ENCODE measurements around the gene PIGB.
"Not testable (repeated sequence)": the region's sequence is repeated elsewhere in the genome, so short reads cannot be mapped to it uniquely, and the experiment has no call there.

Gene PIGB

DNA sequence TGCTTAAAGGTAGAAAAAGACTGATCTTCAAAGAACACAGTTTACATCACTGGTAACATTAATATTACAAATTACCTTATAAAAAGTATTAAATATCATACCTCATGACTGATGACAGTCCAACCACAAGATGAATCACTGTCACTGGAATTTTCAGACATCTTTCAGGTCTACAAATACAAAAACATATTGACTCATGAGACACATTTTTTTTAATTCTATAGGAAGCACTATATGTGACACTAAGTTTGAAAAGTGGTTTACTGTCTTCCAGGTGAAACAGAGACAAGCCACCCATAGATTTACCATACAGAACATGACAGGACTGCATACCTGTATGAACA, 70.2 kb downstream of the PIGB start:
- Mint-ChIP-seq H3K27me3 (no peaks in the 10 kb centered on the region), H3K4me3 (no peak overlapping the region), H3K9me3 (no peaks in the 10 kb centered on the region), H3K4me1 (no peaks in the 10 kb centered on the region), H3K27ac (no peak overlapping the region), H3K36me3 (peaks cover 20% of the 10 kb centered on the region)
- no peak for ATAC-seq

DNA sequence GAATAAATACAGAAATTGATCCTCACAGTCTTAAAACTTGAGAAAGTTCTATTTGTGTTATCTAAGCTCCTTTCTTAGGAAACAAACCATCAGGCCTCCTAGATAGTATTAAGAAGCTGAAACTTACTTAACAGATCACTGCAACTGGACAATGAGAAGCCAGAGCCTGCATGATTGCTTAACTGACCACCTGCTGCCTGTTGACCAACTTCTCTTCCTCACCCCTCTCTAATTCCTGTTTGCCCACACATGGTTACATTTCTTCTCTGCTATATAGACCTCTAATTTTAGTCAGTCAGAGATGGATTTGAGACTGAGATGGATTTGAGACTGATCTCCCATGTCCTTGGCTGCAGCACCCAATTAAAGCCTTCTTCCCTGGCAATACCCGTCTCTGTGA, 75.7 kb downstream of the PIGB start:
- Mint-ChIP-seq H3K36me3 (peaks cover 40% of the 10 kb centered on the region), H3K9me3 (no peaks in the 10 kb centered on the region), H3K27me3 (no peaks in the 10 kb centered on the region), H3K27ac (no peak overlapping the region), H3K4me3 (no peak overlapping the region), H3K4me1 (peaks cover 11% of the 10 kb centered on the region)
- no peak for ATAC-seq

DNA sequence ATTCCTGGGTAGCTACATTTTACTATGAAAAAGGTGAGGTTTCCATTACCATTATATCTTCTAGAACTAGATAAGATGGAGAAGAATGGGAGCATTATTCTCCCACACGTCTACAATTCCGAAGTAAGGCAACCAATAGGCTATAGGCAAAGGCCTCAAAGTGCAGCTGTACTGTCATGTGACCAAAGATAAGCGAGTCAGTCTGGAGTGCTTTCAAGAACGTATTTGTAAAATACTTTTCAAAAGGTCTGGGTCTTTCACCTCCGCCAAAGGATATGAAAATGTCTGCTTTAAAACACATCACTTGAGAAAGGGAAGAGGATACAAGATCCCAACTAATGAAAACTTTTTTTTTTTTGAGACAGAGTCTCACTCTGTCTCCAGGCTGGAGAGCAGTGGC, 79.2 kb downstream of the PIGB start:
- no peaks in the 10 kb centered on the region for H3K9me3 Mint-ChIP-seq

DNA sequence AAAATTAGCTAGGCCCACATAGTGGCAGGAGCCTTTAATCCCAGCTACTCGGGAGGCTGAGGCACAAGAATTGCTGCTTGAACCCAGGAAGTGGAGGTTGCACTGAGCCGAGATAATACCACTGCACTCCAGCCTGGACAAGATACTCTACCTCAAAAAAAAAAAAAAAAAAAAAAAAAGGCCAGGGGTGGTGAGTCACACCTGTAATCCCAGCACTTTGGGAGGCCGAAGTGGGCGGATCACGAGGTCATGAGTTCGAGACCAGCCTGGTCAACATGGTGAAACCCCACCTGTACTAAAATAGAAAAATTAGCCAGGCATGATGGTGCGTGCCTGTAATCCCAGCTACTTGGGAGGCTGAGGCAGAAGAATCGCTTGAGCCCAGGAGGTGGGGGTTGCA, 81.0 kb downstream of the PIGB start:
- ATAC-seq, H3K27ac Mint-ChIP-seq, H3K27me3 Mint-ChIP-seq, H3K4me3 Mint-ChIP-seq, H3K9me3 Mint-ChIP-seq: not testable (repeated sequence)
- peaks cover 36% of the 10 kb centered on the region for H3K36me3 Mint-ChIP-seq
- H3K4me1 Mint-ChIP-seq = peaks cover 49% of the 10 kb centered on the region

More for the DNA sequence above, 79.2 kb downstream of the PIGB start:
- no peaks in the 10 kb centered on the region for H3K27me3 Mint-ChIP-seq
- ATAC-seq = no peak
- no peak overlapping the region for H3K27ac Mint-ChIP-seq
- no peak overlapping the region for H3K4me3 Mint-ChIP-seq
- H3K4me1 Mint-ChIP-seq = peaks cover 36% of the 10 kb centered on the region
- H3K36me3 Mint-ChIP-seq = peaks cover 40% of the 10 kb centered on the region

DNA sequence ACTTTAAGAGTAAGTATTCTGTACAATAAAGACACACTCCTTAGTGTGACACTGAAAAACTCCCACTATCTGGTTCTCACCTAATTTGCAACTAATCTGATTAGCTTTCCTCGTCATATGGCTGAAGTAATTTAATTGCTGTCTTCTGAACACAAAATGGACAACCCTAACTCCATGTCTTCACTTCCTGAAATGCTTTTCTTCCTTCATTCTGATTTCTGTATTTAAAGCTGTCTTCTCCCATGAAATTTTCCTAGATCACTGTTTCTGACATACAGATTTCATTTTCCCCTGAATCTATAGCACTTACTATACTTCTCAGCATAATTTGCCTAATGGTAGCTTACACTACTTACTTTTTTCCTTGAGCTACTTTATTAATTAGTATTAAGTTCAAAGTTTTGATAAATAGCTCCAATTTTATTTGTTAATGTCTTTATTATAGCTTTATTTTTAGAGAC, 82.8 kb downstream of the PIGB start:
- Mint-ChIP-seq H3K36me3 (peaks cover 22% of the 10 kb centered on the region), H3K27ac (no peak overlapping the region)
- no peak for ATAC-seq

DNA sequence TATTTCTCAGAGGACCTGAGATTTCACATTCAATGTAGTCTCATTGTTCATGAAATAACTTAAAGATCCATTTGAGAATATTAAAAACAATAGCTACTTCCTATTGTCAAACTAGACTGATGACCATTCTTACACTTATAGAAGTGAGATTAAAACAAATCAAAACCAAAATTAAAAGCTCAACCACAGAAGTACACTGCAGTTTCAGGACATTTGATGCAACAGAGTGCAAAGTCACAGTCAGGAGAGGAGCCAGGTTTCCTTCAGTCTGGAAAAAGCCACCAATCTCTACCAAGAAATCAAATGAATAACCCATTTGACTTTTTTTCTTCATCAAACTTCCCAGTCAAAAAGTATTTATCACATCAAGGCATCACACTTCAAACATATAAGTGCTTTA, 83.7 kb downstream of the PIGB start:
- Mint-ChIP-seq H3K4me3 (no peak overlapping the region), H3K27ac (peak overlapping the region; percentile 37), H3K9me3 (no peaks in the 10 kb centered on the region), H3K4me1 (peaks cover 47% of the 10 kb centered on the region), H3K36me3 (peaks cover 13% of the 10 kb centered on the region), H3K27me3 (no peaks in the 10 kb centered on the region)
- no peak for ATAC-seq

More for the DNA sequence above, 82.8 kb downstream of the PIGB start:
- Mint-ChIP-seq H3K27me3 (no peaks in the 10 kb centered on the region), H3K4me1 (peaks cover 48% of the 10 kb centered on the region), H3K9me3 (no peaks in the 10 kb centered on the region), H3K4me3 (no peak overlapping the region)

DNA sequence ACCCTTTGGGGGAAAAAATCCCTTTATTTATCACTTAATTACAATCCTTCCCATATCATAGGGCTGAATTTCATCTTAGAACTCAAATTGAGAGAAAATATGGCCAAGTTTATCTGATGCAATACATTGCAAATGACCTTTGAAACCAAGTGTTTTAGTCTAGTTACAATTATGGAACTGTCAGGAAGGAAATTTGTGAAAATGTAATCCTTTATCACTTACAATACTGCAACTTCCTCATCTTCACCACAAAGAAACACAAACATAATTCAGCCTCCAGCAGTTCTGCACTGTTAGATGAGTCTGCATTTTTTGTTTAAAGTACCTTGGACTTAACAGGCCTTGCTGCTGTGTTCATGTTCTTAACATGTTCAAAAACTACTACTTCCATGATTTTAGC, 84.5 kb downstream of the PIGB start:
- Mint-ChIP-seq H3K36me3 (peaks cover 6% of the 10 kb centered on the region), H3K4me3 (no peak overlapping the region), H3K4me1 (peaks cover 46% of the 10 kb centered on the region), H3K27ac (no peak overlapping the region), H3K9me3 (no peaks in the 10 kb centered on the region), H3K27me3 (no peaks in the 10 kb centered on the region)
- no peak for ATAC-seq

Measured in stimulated activated memory B cell treated with anti-CD40 and anti-IgM and Interleukin-4, amounts not matched to agents 10 μg/mL and 1 μg/mL and 100 μg/mL, for 72 hours (primary cell).